ENCODE measurements around the gene TRMT112.
"Not testable (repeated sequence)": the region's sequence is repeated elsewhere in the genome, so short reads cannot be mapped to it uniquely, and the experiment has no call there.

The TRMT112 gene

GRCh38 chr11:64327993-64328392, 10.6 kb upstream of the TRMT112 start:
- no peak overlapping the region for H3K4me3 ChIP-seq (ENCODE audit: low read depth, low read length)
- TF ChIP-seq MAX (IDR thresholded peaks at IDR 0.05; ENCODE audit: low read depth, low read length) (no peak), CTCF (IDR thresholded peaks at IDR 0.05; ENCODE audit: low read depth, low read length) (no peak), POLR2A (IDR thresholded peaks at IDR 0.05; ENCODE audit: extremely low read depth, insufficient read length) (no peak), MYC (IDR thresholded peaks at IDR 0.05; ENCODE audit: low read depth, low read length) (no peak)
- no peak for DNase-seq (ENCODE audit: low read depth)

- no peak for DNase-seq (ENCODE audit: low read depth)
- H3K4me3 ChIP-seq (ENCODE audit: low read depth, low read length), result no peak overlapping the region
- TF ChIP-seq MAX (IDR thresholded peaks at IDR 0.05; ENCODE audit: low read depth, low read length), result no peak; the same call in 1 of the 2 replicates
Measured at GRCh38 chr11:64327375-64327774, 10.0 kb upstream of the TRMT112 start.

GRCh38 chr11:64324692-64325469, 7.5 kb upstream of the TRMT112 start:
- DNase-seq (ENCODE audit: low read depth), result no peak
- H3K4me3 ChIP-seq (ENCODE audit: low read depth, low read length), result no peak overlapping the region
- TF ChIP-seq POLR2A (IDR thresholded peaks at IDR 0.05; ENCODE audit: extremely low read depth, insufficient read length) (no peak), MYC (IDR thresholded peaks at IDR 0.05; ENCODE audit: low read depth, low read length) (no peak), MAX (IDR thresholded peaks at IDR 0.05; ENCODE audit: low read depth, low read length) (no peak), CTCF (IDR thresholded peaks at IDR 0.05; ENCODE audit: low read depth, low read length) (no peak)

GRCh38 chr11:64323984-64324383, 6.6 kb upstream of the TRMT112 start:
- H3K4me3 ChIP-seq (ENCODE audit: low read depth, low read length); DNase-seq (ENCODE audit: low read depth): not testable (repeated sequence)

- H3K4me3 ChIP-seq (ENCODE audit: low read depth, low read length), result no peak overlapping the region
- DNase-seq (ENCODE audit: low read depth), result no peak
- TF ChIP-seq MYC (IDR thresholded peaks at IDR 0.05; ENCODE audit: low read depth, low read length) (no peak), MAX (IDR thresholded peaks at IDR 0.05; ENCODE audit: low read depth, low read length) (no peak), POLR2A (IDR thresholded peaks at IDR 0.05; ENCODE audit: extremely low read depth, insufficient read length) (no peak), CTCF (IDR thresholded peaks at IDR 0.05; ENCODE audit: low read depth, low read length) (no peak)
Measured at GRCh38 chr11:64323373-64323772, 6.0 kb upstream of the TRMT112 start.

- TF ChIP-seq CTCF (IDR thresholded peaks at IDR 0.05; ENCODE audit: low read depth, low read length), result no peak
- no peak overlapping the region for H3K4me3 ChIP-seq (ENCODE audit: low read depth, low read length)
- DNase-seq (ENCODE audit: low read depth), result no peak
Measured at GRCh38 chr11:64322925-64323260, 5.5 kb upstream of the TRMT112 start.

- no peak overlapping the region for H3K4me3 ChIP-seq (ENCODE audit: low read depth, low read length)
- no peak for DNase-seq (ENCODE audit: low read depth)
- TF ChIP-seq MAX (IDR thresholded peaks at IDR 0.05; ENCODE audit: low read depth, low read length), result no peak
- TF ChIP-seq MYC (IDR thresholded peaks at IDR 0.05; ENCODE audit: low read depth, low read length), result no peak
- TF ChIP-seq POLR2A (IDR thresholded peaks at IDR 0.05; ENCODE audit: extremely low read depth, insufficient read length), result no peak
- no peak for TF ChIP-seq CTCF (IDR thresholded peaks at IDR 0.05; ENCODE audit: low read depth, low read length)
Measured at GRCh38 chr11:64321533-64321932, 4.2 kb upstream of the TRMT112 start.

Data from NB4 (cell line).